NCI-H1092 (cell line): ENCODE data around the gene TXK.

Source experiments
- DNase-seq: peaks from one replicate; lab custom pipeline; 2025; lab: John Stamatoyannopoulos, UW

TXK gene

DNA sequence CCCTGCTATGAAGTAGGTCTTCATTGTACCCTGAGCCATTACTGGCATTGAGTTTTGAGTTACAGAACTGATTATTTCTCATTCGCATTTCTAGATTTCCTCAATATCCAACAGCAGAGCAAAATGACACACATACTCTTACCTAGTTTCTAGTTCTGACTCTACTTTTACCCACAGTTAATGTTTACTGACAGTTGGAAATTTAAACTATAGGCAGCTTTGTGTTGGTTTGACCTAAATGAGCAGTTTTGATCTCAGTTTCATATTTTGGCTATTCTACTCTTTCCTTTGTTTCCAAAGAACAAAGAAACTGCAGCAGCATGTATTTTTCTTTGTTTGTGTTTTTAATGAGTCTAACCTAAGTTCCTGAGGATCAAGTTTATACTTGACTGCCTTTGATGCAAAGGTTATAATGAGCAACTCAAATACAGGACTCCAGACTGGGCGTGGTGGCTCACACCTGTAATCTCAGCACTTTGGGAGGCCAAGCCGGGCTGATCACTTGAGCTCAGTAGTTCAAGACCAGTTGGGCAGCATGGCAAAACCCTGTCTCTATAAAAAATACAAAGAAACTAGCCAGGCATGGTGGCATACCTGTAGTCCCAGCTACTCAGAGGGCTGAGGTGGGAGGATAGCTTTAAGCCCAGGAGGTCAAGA is 30.4 kb downstream of the TXK start:
- DNase-seq, result no peak

DNA sequence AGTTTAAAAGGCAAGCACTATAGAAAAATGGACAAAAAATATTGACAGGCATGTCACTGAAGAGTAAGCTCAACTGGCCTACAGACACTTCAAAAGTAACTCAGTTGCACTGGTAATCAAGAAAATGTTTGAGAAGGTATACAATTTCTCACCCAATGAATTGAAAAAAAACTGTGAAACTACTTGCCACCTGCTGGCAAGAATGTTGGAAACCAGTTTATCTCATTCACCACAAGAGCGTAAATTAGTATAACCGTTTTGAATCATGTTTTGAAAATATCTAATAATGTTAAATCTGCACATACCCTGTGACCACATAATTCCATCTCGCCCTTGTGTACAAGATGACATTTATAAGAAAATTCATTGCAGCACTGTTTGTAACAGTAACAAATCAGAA is 31.7 kb downstream of the TXK start:
- no peak for DNase-seq

DNA sequence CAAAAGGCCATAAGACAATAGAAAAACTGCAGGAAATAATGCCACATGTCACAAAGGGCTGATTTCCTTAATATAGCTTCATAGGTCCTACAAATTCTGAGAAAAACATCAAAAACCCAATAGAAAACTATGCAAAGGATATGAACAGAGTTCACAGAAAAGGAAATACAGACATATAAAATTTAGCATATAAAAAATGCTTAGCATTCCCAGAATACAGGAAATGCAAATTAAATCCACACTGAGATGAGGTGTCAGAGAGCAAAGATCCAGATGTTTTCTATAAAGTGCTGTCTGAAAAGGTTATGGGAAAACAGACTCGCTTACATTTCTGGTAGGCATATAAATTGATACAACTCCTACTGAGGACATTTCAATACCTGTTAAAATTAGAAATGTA is 33.8 kb downstream of the TXK start:
- DNase-seq, result no peak

DNA sequence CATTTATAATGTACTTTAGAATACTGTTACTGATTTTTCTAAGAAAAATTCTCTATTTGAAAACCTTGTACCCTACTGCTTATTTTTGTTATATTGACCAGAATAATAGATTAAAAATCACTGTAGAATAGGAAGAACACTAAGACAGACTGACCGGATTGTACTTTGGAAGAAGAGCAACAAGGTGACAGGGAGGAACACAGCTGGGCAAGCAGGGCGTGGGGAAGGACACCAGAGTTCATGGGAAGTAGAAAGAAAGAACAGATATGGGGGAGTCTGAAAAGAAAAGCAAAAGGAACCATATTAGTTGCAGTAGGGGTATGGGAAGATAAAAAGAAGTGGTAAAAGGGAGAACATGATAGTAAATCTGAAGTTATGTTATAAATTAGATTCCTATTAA is 38.6 kb downstream of the TXK start:
- DNase-seq, result no peak

DNA sequence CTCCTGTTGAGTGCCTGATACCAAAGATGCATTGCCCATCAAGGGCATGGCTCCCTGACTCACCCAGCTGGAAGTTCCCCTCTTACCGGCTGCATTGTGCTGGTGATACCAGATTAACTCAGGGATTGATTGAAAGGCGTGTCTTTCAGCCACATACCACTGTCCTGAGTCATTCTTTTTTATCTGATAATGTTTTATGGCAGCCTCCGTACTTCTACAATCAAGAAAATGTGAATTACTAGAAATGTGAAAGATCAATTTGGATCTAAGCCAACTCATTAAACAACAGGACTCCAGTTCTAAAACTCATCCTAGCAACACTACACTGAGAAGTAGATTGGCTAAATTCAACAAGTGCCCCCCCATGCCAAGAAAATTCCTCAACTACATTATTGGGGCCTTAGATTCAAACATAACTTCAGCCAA is 40.0 kb downstream of the TXK start:
- DNase-seq, result no peak

DNA sequence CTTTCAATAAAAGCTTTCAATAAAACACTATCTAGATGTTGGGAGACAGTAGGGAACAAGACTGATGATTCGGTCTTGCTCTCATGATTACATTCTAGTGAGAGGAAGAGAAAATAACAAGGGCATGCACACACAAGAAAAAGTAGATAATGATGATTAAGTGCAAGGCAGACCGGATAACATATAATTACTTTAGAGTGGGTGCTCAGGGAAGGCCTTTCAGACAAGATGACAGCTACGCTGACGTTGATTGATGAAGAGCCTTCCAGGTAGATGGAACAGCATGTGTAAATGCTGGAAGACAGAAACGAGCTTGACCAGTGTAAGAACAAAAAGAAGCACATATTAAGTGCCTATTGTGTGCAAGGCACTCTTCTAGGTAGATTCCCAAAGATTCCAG is 43.4 kb downstream of the TXK start:
- no peak for DNase-seq

DNA sequence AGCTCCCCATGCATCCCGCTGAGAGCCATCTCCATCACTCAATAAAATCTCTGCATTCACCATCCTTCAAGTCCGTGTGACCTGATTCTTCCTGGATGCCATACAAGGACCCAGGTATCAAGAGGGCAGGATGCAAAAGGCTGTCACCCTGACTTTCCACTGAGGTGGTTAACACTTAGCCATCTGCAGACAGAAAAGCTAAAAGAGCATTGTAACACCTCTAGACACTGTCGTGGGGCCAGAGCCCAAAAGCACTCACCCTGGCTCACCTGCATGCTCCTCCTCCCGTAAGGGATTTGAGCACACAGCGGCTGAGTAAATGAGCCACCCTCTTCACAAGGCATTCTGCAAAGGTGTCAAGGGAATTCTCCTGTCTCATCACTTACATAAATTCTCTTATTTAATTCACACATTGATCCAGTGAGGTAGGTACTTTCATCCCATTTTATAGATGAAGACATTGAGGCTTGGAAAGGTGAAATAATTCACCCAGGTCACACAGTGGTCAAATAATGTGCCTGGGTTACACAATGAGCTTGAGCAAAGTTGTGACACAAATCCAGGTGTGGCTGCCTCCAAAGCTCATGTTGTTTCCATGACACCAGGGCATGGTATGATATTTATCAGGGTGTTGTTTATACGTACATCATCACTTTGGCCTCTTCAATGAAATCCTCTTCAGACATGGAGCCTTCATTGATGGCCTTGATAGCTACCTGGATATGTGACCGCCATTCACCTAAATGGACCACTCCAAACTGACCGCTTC is 48.0 kb downstream of the TXK start:
- no peak for DNase-seq

DNA sequence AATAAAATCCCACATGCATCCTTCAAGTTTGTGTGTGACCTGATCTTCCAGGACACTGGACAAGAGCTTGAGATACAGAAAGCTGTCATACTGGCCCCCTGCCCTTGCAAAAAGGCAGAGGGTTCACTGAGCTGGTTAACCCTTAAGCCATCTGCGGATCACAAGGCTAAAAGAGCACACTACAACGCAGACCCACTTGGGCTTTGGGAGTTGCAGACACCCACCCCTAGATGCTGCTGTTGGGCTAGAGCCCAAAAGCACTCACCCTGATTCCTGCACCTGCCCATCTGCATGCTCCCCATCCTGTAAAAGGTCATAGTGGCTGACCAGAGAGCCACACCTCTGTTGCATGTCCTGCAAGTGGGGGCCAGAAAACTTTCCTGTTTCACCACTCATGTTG is 51.1 kb downstream of the TXK start:
- no peak for DNase-seq

DNA sequence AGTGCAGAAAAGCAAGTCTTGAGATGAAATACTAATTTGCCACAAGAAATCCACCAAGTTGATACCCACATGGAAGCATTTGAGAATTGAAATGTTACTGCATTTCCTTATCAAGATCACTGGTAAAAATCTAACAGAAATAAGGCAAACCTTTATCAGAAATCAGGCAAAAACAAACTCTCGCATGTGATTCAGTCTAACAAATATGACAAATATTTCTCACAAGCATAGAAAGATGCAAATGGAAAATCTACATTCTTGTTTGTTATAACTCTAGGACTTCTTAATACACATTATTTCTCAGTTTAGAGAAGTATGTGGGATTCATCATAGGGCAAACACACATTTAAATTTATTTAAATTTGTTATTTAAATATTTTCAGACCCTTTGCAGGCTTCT is 52.9 kb downstream of the TXK start:
- no peak for DNase-seq

DNA sequence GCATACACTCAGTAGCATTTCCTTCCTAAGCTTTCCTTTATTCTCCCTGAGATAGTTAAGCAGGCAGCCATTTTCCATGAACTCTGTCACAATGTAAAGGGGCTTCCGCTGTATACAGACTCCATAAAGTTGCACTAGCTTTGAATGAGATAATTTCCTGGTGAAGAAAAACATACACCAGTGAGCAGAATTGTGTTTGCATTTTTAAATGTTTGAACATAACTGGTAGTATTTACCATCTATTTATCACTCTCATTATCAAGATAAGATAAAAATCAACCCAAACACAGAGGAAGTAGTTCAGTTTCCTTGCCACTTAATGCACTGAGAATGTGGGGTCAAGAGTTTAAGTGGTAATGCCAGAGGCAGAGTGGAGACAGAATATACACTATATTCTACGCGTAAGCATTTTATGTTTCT is 54.1 kb downstream of the TXK start:
- DNase-seq, result no peak

DNA sequence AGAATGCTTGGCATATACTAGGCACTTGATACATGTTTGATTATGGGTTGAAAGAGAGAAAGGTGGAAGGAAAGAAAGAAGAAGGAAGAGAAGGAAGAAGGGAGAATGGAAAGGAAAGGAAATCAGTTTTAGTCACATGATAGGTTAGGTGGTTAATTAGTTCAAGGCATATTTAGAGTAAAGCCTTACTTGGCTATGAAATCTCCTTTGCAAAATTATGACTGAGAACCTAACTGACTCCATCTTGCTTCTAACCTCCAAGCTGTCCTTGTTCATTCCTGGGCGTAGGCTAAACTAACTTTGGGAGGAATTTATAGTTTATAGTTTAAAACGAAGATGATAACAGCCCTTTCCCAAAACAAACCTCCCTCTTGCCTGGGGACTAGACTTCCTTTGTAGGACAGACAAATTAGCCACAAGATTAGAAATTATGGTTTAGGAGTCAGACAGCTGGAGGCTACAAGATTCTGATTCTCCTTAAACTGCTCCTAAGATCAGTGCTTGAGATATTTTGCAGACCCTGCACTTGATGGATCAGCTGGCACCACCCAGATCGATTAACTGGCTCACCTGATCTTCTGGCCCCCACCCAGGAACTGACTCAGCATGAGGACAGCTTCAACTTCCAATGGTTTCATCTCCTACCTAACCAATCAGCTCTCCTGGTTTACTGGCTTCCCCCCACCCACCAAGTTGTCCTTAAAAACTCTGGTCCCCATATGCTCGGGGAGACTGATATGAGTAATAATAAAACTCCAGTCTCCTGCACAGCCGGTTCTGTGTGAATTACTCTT is 55.0 kb downstream of the TXK start:
- no peak for DNase-seq

DNA sequence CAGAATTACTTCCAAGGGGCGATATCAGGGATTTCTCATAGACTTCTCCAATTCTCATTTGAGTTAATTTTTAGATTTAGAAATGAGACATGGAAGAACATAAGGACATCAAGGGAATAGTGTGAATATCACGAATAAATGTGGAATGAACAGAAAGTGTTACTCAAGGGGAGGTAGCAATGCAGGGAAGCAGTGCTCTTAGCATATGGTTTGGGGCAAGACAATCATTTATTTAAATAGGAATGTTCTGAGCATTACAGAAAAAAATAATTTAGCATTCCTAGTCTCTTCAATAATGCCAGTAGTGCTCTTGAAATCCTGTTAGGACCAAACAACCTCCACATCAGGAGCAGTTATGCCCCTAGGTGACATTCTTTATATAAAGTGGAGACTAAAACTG is 55.6 kb downstream of the TXK start:
- no peak for DNase-seq

DNA sequence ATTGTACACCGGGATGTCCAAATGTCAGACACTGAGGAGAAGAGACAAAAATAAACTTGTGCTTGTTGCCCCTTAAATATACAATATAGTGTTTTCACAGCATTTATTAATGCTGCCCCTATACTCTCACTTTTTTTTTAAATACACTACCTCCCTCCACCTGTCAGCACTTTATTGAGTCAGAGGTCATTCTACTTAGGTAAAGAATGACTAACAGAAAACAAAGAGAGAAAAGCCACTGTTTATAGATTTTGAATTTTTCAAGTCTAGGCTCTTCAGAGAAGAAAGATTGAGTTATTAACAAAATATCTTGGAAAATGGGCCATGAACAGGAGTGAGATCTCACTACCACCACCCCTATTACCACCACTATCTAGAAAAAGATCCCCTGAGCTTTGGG is 59.4 kb downstream of the TXK start:
- DNase-seq, result no peak

DNA sequence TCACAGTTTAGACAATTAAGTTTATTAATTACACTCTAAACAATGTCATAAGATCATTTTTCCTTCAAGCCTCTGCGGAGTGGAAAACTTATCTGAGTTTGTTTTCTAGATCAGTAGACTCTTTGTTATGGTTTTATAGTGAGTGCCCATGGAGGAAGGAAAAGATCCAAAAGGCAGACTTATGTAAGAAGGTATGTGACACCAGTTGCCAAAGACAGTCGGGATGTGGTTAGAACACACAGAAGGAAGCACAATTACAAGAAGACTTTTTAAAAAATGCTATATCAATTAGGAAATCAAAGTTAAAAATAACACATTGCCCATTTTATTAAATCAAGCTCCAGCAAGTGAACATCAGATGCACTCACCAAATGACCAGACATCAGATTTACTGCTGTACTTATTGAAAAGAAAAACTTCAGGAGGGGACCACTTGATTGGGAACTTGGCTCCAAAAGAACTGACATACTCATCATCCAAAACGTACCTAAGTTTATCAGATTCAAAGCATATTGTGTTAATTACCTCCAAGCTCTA is 60.4 kb downstream of the TXK start:
- DNase-seq, result no peak

DNA sequence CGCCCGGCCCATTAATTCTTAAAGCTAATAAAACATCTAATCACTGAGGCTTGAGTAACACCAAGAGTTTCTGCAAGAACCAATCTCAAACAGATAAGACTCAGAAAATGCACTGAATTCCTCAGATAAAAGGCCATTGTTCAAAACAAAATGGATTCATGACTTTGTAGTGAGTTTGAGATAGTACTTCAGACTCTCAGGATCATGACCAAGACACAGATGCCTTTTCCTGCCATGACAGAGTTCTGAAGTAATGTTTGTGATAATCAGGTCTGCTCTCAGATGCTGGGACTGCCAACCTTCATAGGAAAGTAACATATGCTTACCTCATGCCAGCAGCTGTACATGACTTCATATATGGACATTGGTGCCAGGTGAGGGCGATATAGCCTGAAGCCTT is 62.9 kb downstream of the TXK start:
- DNase-seq, result no peak

DNA sequence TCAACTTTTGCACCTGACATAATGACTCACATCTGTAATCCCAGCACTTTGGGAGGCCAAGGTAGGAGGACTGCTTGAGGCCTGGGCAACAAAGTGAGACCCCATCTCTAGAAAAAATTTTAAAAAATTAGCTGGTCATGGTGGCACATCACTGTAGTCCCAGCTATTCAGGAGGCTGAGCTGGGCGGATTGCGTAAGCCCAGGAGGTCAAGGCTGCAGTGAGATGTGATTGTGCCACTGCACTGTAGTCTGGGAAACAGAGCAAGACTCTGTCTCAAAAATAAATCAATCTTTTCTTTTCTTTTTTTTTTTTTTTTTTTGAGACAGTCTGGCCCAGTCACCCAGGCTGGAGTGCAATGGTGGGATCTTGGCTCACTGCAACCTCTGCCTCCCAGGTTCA is 65.0 kb downstream of the TXK start:
- DNase-seq, result no peak

DNA sequence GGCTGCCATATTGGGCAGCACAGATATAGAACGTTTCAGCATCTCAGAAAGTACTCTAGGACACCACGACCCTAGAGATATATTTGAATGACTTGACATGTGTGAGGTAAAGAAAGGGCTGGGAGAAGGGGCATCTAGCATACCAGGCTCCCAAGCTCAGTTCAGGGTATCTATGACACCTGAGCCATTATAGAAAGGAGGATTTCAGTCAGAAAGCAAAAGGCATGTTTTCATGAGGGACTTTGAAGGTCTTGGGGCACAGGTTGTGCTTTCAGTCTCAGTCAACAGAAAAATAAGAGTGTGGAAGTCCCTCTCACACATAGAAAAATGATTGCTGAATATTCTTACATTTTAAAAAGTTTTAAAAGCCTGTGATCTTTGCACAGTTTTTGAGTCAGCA is 65.9 kb downstream of the TXK start:
- DNase-seq, result no peak

DNA sequence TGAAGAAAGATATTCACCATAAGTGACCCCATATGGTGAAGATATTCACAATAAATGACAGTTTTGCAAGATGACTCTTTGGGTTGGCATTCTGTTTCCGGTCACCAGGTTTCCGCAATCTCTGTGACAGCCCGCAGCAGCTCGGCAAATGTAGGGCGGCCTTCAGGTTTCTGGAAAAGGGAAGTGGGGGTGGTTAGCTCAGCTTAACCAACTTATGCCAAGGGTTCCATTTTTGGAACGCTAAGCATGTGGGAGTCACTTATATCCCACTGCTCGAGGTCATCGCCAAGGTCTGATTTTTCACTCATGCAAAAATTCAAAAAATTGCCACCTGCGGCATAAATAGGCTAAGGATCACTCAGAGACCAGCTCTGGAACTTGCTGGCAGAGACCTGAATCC is 66.5 kb downstream of the TXK start:
- no peak for DNase-seq

DNA sequence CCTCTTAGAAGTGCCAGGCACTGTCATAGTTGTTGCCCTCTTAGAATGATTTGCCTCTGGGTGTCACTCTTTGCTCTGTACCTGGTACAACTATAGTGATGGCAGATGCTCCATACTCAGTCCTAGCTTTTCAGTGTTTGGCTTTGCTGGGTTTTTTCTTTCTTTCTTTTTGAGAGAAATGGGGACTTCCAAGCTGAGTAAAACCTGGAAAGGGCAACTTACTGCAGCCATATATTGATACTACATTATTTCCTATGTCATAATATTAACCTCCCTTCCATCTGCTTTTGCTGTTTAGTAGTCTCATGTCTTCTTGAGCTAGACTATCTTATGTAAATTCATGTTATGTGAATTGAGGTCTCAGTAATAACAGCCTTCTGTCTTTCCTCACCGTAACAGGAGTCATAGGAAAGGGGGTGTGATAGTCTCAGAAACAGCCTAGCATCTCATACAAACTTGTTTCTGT is 68.4 kb downstream of the TXK start:
- DNase-seq, result no peak

DNA sequence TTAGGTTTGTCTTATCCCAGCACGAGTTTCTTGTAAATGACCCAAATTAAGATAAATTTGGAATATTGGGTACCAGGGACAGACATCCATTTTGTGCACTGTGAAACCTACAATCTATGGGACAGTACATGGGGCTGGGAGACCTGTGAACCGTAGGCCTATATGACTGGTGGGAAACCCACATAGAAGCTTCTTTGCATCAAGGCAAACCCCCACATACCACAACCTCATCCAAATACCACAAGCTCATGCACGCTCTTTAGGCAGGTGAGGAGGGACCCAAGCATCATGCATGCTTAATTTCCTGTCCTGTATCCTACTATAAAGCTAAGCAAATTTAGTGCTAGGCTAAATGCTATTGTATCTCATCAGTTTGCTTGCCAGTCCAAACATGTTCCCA is 69.7 kb downstream of the TXK start:
- DNase-seq, result no peak

DNA sequence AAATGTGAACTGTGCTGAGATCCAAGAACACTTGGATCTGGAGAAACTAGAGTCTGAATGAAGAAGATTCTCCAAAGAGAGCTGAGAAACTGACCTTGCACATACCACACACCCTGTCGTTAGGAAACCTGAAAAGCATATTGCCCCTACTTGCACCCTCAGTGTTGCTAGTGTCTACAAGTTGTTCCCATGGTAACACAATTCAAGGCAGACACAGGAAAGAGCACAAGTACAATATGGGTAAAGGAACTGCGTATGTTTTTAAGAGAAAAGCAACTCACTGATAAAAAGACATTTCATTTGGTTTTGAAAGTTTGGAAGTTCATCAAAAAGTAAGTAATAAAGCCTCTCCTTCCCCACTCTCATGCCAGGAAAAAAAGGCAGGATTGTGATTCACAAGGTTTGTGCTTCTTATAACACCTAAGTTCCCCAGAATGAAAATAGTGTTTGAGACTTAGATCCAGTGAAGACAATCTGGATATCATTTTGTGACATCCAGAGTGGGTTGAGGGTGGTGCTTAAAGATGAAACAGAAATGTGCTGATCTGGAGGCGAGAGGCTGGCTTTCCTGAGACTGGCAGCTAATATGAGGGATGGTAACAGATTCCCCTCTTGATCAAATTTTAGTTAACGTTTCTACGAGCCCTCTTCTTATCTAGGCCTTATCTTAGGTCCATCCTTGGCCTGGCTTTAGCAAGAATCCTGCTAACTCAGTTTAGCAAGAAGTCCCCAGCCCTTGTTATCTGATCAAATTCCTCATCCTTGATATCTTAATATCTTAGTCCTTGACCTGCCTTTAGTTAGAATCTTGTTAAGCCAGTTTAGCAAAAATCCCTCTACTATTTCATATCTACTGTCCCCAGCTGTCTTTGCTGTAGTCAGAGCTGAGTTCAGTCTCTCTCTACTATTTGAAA is 75.2 kb downstream of the TXK start:
- no peak for DNase-seq

DNA sequence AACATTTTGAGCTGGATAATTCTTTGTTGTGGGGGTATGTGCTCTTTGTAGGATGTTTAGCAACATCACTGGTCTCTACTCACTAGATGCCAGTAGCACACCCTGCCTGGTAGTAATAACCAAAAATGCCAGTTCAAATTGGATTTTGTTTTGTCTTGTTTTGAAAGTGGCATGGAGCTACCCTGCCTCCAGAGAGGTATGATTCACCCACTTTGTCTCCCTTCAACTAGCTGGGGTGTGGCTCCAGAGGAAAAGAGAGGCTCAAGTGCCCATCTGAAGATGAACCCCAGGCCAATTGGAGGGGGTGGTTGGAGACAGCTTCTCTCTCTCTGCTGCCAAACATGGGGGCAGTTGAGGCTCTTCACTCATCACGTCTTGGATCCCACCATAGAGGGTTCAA is 83.0 kb downstream of the TXK start:
- DNase-seq, result no peak
